ENCODE data around the gene TLE4.

DNA sequence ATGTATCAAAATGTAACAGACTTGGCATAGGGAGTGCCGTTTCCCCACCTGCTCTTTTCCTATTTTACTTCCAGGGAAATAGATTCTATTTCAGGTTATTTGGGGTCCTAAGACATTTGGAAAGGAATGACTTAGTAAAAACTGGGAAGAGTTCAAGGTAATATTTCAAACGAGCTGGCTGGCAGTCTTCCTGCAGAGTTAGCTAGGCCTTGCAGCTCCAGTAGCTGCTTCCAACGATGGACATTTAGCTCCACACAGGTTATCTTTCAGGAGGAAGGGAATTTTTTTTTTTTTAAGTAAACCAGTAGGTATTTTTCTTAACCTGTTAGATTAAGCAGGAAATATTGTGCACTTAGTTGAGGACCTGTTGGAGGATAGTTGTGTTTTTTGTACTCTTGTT, 45.2 kb downstream of the TLE4 start:
- TF ChIP-seq, protein P1, sequence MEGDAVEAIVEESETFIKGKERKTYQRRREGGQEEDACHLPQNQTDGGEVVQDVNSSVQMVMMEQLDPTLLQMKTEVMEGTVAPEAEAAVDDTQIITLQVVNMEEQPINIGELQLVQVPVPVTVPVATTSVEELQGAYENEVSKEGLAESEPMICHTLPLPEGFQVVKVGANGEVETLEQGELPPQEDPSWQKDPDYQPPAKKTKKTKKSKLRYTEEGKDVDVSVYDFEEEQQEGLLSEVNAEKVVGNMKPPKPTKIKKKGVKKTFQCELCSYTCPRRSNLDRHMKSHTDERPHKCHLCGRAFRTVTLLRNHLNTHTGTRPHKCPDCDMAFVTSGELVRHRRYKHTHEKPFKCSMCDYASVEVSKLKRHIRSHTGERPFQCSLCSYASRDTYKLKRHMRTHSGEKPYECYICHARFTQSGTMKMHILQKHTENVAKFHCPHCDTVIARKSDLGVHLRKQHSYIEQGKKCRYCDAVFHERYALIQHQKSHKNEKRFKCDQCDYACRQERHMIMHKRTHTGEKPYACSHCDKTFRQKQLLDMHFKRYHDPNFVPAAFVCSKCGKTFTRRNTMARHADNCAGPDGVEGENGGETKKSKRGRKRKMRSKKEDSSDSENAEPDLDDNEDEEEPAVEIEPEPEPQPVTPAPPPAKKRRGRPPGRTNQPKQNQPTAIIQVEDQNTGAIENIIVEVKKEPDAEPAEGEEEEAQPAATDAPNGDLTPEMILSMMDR (IDR thresholded peaks at IDR 0.05), result no peak
- no peak for TF ChIP-seq ZFX (IDR thresholded peaks at IDR 0.05; ENCODE audit: borderline replicate concordance)
